Caki2 (cell line): ENCODE measurements around the gene MYH13. TPM values are rescaled to one million over a fixed set of nuclear protein-coding genes. Genes with fewer than 3 reads are reported as not detected.

Source experiments
- DNase-seq: peaks from one replicate; pipeline ENCODE4 v3.0.0-alpha.2; 2015; ENCODE audit warnings: low read depth
- in situ Hi-C: cut with HindIII; loops from 2 replicates; pipeline ENCODE4 v1.10.0; 2016; ENCODE audit warnings: low sequenced_read_pairs, low pct_unique_long_range_greater_than_20kb, mixed read lengths
- total RNA-seq: library from RNA; depleted of rRNA; stranded (reverse); fragments of >200 nt; shearing (Covaris generic); gene quantifications from 2 replicates; pipeline ENCODE4 v1.2.3, GENCODE V29; 2014; ENCODE audit warnings: low replicate concordance

The MYH13 gene
- total RNA-seq, 1 experiment from 2014 or later, result not detected

GRCh38 chr17:10357768-10358167 lies 15.0 kb downstream of the MYH13 start:
- in situ Hi-C loops, result no loop called here
- no peak for DNase-seq

- DNase-seq, result no peak
- in situ Hi-C loops, result no loop called here
These were observed 18.2 kb downstream of the MYH13 start for GRCh38 chr17:10354651-10355050.

GRCh38 chr17:10352893-10353292 lies 19.9 kb downstream of the MYH13 start:
- no peak for DNase-seq
- in situ Hi-C loops, result no loop called here

- in situ Hi-C loops, result no loop called here
- DNase-seq, result no peak
These were observed 23.4 kb downstream of the MYH13 start for GRCh38 chr17:10349403-10349802.

- DNase-seq, result no peak
- in situ Hi-C loops, result no loop called here
These were observed 28.0 kb downstream of the MYH13 start for GRCh38 chr17:10344816-10345215.

- in situ Hi-C loops, result no loop called here
- no peak for DNase-seq
These were observed 33.8 kb downstream of the MYH13 start for GRCh38 chr17:10339051-10339450.

- in situ Hi-C loops, result no loop called here
- DNase-seq, result no peak
These were observed 34.8 kb downstream of the MYH13 start for GRCh38 chr17:10337976-10338375.

GRCh38 chr17:10337136-10337535 lies 35.7 kb downstream of the MYH13 start:
- in situ Hi-C loops, result no loop called here
- no peak for DNase-seq

- DNase-seq, result no peak
- in situ Hi-C loops, result no loop called here
These were observed 36.4 kb downstream of the MYH13 start for GRCh38 chr17:10336393-10336792.

GRCh38 chr17:10332515-10332914 lies 40.3 kb downstream of the MYH13 start:
- in situ Hi-C loops, result no loop called here
- no peak for DNase-seq

GRCh38 chr17:10328971-10329923 lies 43.6 kb downstream of the MYH13 start:
- DNase-seq, result no peak
- in situ Hi-C loops, result no loop called here

- DNase-seq, result no peak
- in situ Hi-C loops, result no loop called here
These were observed 44.6 kb downstream of the MYH13 start for GRCh38 chr17:10328206-10328605.

GRCh38 chr17:10327640-10328039 lies 45.2 kb downstream of the MYH13 start:
- in situ Hi-C loops, result no loop called here

GRCh38 chr17:10325031-10325695 lies 47.6 kb downstream of the MYH13 start:
- in situ Hi-C loops, result no loop called here
- DNase-seq, result no peak

More at GRCh38 chr17:10327640-10328039, 45.2 kb downstream of the MYH13 start:
- peak; percentile 48 for DNase-seq

- in situ Hi-C loops, result no loop called here
These were observed 48.8 kb downstream of the MYH13 start for GRCh38 chr17:10323812-10324610.

GRCh38 chr17:10318535-10318934 lies 54.3 kb downstream of the MYH13 start:
- in situ Hi-C loops, result no loop called here
- DNase-seq, result no peak

More at GRCh38 chr17:10323812-10324610, 48.8 kb downstream of the MYH13 start:
- DNase-seq, result no peak

GRCh38 chr17:10317543-10317834 lies 55.3 kb downstream of the MYH13 start:
- in situ Hi-C loops, result no loop called here
- DNase-seq, result no peak

GRCh38 chr17:10316801-10317542 lies 55.8 kb downstream of the MYH13 start:
- DNase-seq, result peak; percentile 8
- in situ Hi-C loops, result no loop called here
